ENCODE results near the gene KANK3. TPM values are rescaled to one million over a fixed set of nuclear protein-coding genes. Genes with fewer than 3 reads are reported as not detected.
A peak's percentile ranks its signal among the peaks of the same experiment; 100 is the strongest.

Gene KANK3
- polyA plus RNA-seq, 3 donors = 0.15 TPM; not detected in 2

DNA sequence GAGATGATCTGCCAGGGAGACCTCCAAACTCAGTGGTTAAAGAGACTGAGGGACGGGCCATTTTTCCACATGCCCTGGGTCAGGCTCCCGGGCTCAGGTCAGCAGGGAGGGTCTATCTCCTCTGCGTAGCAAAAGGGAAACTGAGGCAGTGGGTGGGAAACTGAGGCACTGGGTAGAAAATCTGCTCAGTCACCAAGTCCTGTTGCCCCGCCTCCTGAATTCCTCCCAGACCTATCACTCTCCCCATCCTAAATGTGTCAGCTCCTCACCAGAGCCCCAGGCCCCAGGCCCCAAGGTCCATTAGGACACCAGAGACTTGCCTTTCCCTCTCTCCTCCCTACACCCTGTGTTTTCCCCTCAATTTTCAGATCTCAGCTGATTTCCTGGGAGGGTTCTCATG, 37.3 kb downstream of the KANK3 start:
- peaks cover 23% of the 10 kb centered on the region for H3K4me1 Mint-ChIP-seq
- Histone ChIP-seq H3K36me3 (replicated peaks in 1 of 2; ENCODE audit: control insufficient read depth in 1 of 2, insufficient read depth in 2 of 2, low read length in 2 of 2) (peaks cover 6 to 16% of the 10 kb centered on the region in 2 donors), H4K20me1 (ENCODE audit: insufficient read depth, low read length) (no peaks in the 10 kb centered on the region), H3K4me1 (ENCODE audit: control insufficient read depth in 1 of 2, insufficient read depth in 2 of 2, low read length in 2 of 2) (peaks cover 12 to 13% of the 10 kb centered on the region in 2 donors), H3K27ac (ENCODE audit: low read depth in 1 of 2, low read length in 2 of 2) (no peak overlapping the region), H3K9me3 (replicated peaks in 1 of 2; ENCODE audit: control insufficient read depth in 1 of 2, insufficient read depth in 1 of 2, low read length in 2 of 2) (no peaks in the 10 kb centered on the region), H3K9ac (ENCODE audit: insufficient read depth, low read length, poor library complexity, severe bottlenecking) (no peak overlapping the region), H3K27me3 (ENCODE audit: control insufficient read depth in 2 of 2, insufficient read depth in 2 of 2, low read length in 2 of 2) (peaks cover 0 to 18% of the 10 kb centered on the region in 2 donors), H3K79me2 (ENCODE audit: insufficient read depth, low read length) (no peaks in the 10 kb centered on the region), H2AFZ (ENCODE audit: insufficient read depth, low read depth, low read length, poor library complexity, severe bottlenecking) (no peak overlapping the region), H3K4me3 (replicated peaks in 1 of 3; ENCODE audit: low read depth in 2 of 3, low read length in 3 of 3) (no peak overlapping the region), H3K4me2 (replicated peaks; ENCODE audit: extremely low read depth, low read length, poor library complexity, severe bottlenecking) (no peak overlapping the region)
- peaks cover 0 to 3% (median 0%) of the 10 kb centered on the region in 7 donors for H3K9me3 Mint-ChIP-seq
- H3K4me3 Mint-ChIP-seq = peak overlapping the region in 1 of 2 donors; percentile 59
- no CpG with 5 or more reads among the region's 4 CpGs for WGBS (ENCODE audit: insufficient coverage)
- TF ChIP-seq, protein P1, sequence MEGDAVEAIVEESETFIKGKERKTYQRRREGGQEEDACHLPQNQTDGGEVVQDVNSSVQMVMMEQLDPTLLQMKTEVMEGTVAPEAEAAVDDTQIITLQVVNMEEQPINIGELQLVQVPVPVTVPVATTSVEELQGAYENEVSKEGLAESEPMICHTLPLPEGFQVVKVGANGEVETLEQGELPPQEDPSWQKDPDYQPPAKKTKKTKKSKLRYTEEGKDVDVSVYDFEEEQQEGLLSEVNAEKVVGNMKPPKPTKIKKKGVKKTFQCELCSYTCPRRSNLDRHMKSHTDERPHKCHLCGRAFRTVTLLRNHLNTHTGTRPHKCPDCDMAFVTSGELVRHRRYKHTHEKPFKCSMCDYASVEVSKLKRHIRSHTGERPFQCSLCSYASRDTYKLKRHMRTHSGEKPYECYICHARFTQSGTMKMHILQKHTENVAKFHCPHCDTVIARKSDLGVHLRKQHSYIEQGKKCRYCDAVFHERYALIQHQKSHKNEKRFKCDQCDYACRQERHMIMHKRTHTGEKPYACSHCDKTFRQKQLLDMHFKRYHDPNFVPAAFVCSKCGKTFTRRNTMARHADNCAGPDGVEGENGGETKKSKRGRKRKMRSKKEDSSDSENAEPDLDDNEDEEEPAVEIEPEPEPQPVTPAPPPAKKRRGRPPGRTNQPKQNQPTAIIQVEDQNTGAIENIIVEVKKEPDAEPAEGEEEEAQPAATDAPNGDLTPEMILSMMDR (IDR thresholded peaks at IDR 0.05) = no peak
- H3K27me3 Mint-ChIP-seq (ENCODE audit: low read depth in 3 of 3) = peaks cover 26 to 63% (median 36%) of the 10 kb centered on the region in 3 donors
- DNase-seq = no peak
- no peak overlapping the region for H3K27ac Mint-ChIP-seq
- intact Hi-C loops (cut with micrococcal nuclease) = no loop called here
- H3K36me3 Mint-ChIP-seq = peaks cover 14 to 29% of the 10 kb centered on the region in 2 donors

DNA sequence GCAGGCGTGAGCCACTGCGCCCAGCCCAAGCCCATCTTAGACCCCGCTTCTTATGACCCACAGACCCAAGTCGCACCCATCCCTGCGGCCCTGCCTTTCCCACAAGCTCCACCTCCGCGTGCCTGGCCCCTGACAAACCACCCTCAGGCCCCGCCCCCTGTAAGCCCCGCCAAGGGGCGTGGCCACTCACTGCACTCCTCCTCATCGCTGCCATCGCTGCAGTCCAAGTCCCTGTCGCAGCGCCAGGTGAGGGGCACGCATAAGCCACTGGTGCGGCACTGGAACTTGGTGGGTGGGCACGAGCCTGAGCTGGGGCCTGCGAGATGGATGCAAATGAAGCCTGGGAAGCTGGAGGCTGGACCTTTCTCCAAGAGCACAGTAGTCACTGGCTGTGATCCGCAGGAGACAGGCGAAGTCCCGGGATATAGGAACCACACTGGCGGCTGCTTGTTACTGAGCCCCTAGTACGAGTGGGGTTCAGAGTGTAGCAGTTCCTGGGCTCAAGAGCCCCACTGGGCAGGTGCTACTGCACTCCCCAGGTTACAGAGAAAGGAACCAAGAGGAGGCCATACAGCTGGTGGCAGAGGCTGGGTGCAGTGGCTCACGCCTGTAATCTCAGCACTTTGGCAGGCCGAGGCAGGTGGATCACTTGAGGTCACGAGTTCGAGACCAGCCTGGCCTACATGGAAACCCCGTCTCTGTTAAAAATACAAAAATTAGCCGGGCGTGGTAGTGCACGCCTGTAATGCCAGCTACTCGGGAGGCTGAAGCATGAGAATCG, 38.0 kb downstream of the KANK3 start:
- H3K4me1 ChIP-seq (ENCODE audit: control insufficient read depth in 1 of 2, insufficient read depth in 2 of 2, low read length in 2 of 2) = peaks cover 12 to 13% of the 10 kb centered on the region in 2 donors
- H3K9me3 ChIP-seq (replicated peaks in 1 of 2; ENCODE audit: control insufficient read depth in 1 of 2, insufficient read depth in 1 of 2, low read length in 2 of 2) = no peaks in the 10 kb centered on the region
- Mint-ChIP-seq H3K36me3 (peaks cover 8 to 21% of the 10 kb centered on the region in 2 donors), H3K9me3 (peaks cover 0 to 3% (median 0%) of the 10 kb centered on the region in 7 donors), H3K4me1 (peaks cover 23% of the 10 kb centered on the region), H3K4me3 (peak overlapping the region in 1 of 2 donors; percentile 39), H3K27me3 (ENCODE audit: low read depth in 3 of 3) (peaks cover 26 to 63% (median 36%) of the 10 kb centered on the region in 3 donors), H3K27ac (no peak overlapping the region)
- no peak overlapping the region for H3K27ac ChIP-seq (ENCODE audit: low read depth in 1 of 2, low read length in 2 of 2)
- no peak for DNase-seq
- H2AFZ ChIP-seq (ENCODE audit: insufficient read depth, low read depth, low read length, poor library complexity, severe bottlenecking) = no peak overlapping the region
- WGBS (ENCODE audit: insufficient coverage) = 94% methylated on average over 28 of the region's 33 CpGs
- H3K4me3 ChIP-seq (replicated peaks in 1 of 3; ENCODE audit: low read depth in 2 of 3, low read length in 3 of 3) = no peak overlapping the region
- intact Hi-C loops (cut with micrococcal nuclease) = no loop called here
- no peak overlapping the region for H3K9ac ChIP-seq (ENCODE audit: insufficient read depth, low read length, poor library complexity, severe bottlenecking)
- peaks cover 0 to 8% of the 10 kb centered on the region in 2 donors for H3K36me3 ChIP-seq (replicated peaks in 1 of 2; ENCODE audit: control insufficient read depth in 1 of 2, insufficient read depth in 2 of 2, low read length in 2 of 2)
- no peaks in the 10 kb centered on the region for H4K20me1 ChIP-seq (ENCODE audit: insufficient read depth, low read length)
- peaks cover 0 to 18% of the 10 kb centered on the region in 2 donors for H3K27me3 ChIP-seq (ENCODE audit: control insufficient read depth in 2 of 2, insufficient read depth in 2 of 2, low read length in 2 of 2)
- no peaks in the 10 kb centered on the region for H3K79me2 ChIP-seq (ENCODE audit: insufficient read depth, low read length)
- TF ChIP-seq, protein P1 (IDR thresholded peaks at IDR 0.05) = no peak
- H3K4me2 ChIP-seq (replicated peaks; ENCODE audit: extremely low read depth, low read length, poor library complexity, severe bottlenecking) = no peak overlapping the region

Measured in CD14-positive monocyte (primary cell).